Hematopoietic multipotent progenitor cell treated with erythropoietin and hydrocortisone succinate and interleukin-3 and kit ligand, for 8 days (in vitro differentiated cells): ENCODE data around the gene ZMYM3.

Source experiments
- DNase-seq: peaks from one replicate; pipeline ENCODE4 v3.0.0-alpha.2; 2015

ZMYM3 gene

GRCh38 chrX:71210816-71211215, 43.1 kb downstream of the ZMYM3 start:
- no peak for DNase-seq

GRCh38 chrX:71199252-71200008, 54.5 kb downstream of the ZMYM3 start:
- DNase-seq = no peak

GRCh38 chrX:71198066-71198465, 55.9 kb downstream of the ZMYM3 start:
- no peak for DNase-seq

- DNase-seq = no peak
Observed at GRCh38 chrX:71195964-71196649, 57.8 kb downstream of the ZMYM3 start.

- no peak for DNase-seq
Observed at GRCh38 chrX:71191248-71191647, 62.7 kb downstream of the ZMYM3 start.
